Ureter (tissue), 1 donor: ENCODE results near the gene LUZP2. TPM values are rescaled to one million over a fixed set of nuclear protein-coding genes. Genes with fewer than 3 reads are reported as not detected.

Experiments used
- DNase-seq: peaks from one replicate; pipeline ENCODE4 v3.0.0-alpha.2; 2020; ENCODE audit warnings: low spot score
- total RNA-seq: library from RNA; stranded (reverse); gene quantifications from one replicate; pipeline ENCODE4 v1.2.4, GENCODE V29; 2023
- donor health status: DM: yes; HTN: yes; CAD: no.

The LUZP2 gene
- total RNA-seq, 1 donor from 2014 or later: 0.96 TPM

GRCh38 chr11:24716403-24716802 is 219.6 kb downstream of the LUZP2 start:
- no peak for DNase-seq

- no peak for DNase-seq
Observed at GRCh38 chr11:24723231-24723630, 226.4 kb downstream of the LUZP2 start.

- no peak for DNase-seq
Observed at GRCh38 chr11:24731554-24731953, 234.7 kb downstream of the LUZP2 start.

GRCh38 chr11:24734742-24735237 is 237.9 kb downstream of the LUZP2 start:
- DNase-seq: no peak

GRCh38 chr11:24738972-24739371 is 242.1 kb downstream of the LUZP2 start:
- DNase-seq: no peak

GRCh38 chr11:24739637-24740036 is 242.8 kb downstream of the LUZP2 start:
- no peak for DNase-seq

- DNase-seq: no peak
Observed at GRCh38 chr11:24747275-24748251, 250.7 kb downstream of the LUZP2 start.

GRCh38 chr11:24748261-24748660 is 251.4 kb downstream of the LUZP2 start:
- DNase-seq: no peak

GRCh38 chr11:24754406-24754805 is 257.6 kb downstream of the LUZP2 start:
- DNase-seq: no peak

- no peak for DNase-seq
Observed at GRCh38 chr11:24755260-24755839, 258.5 kb downstream of the LUZP2 start.

- no peak for DNase-seq
Observed at GRCh38 chr11:24759742-24760141, 262.9 kb downstream of the LUZP2 start.

- DNase-seq: no peak
Observed at GRCh38 chr11:24760681-24761080, 263.8 kb downstream of the LUZP2 start.

GRCh38 chr11:24762076-24762475 is 265.2 kb downstream of the LUZP2 start:
- no peak for DNase-seq

GRCh38 chr11:24767411-24767810 is 270.6 kb downstream of the LUZP2 start:
- no peak for DNase-seq

- no peak for DNase-seq
Observed at GRCh38 chr11:24773322-24773721, 276.5 kb downstream of the LUZP2 start.

- no peak for DNase-seq
Observed at GRCh38 chr11:24779791-24780190, 282.9 kb downstream of the LUZP2 start.

- DNase-seq: no peak
Observed at GRCh38 chr11:24781288-24781687, 284.4 kb downstream of the LUZP2 start.

GRCh38 chr11:24793479-24793878 is 296.6 kb downstream of the LUZP2 start:
- no peak for DNase-seq

GRCh38 chr11:24794064-24794463 is 297.2 kb downstream of the LUZP2 start:
- DNase-seq: no peak

- no peak for DNase-seq
Observed at GRCh38 chr11:24805671-24806070, 308.8 kb downstream of the LUZP2 start.

- DNase-seq: no peak
Observed at GRCh38 chr11:24808173-24808572, 311.3 kb downstream of the LUZP2 start.

GRCh38 chr11:24819006-24819405 is 322.2 kb downstream of the LUZP2 start:
- DNase-seq: no peak

- no peak for DNase-seq
Observed at GRCh38 chr11:24819863-24820434, 323.1 kb downstream of the LUZP2 start.
